ENCODE results near the gene CYB561. TPM values are rescaled to one million over a fixed set of nuclear protein-coding genes. Genes with fewer than 3 reads are reported as not detected.

The CYB561 gene
- total RNA-seq, 4 donors from 2014 or later = 2.2 to 6.5 (median 3.9) TPM

- no peaks in the 10 kb centered on the region for H3K36me3 ChIP-seq
- intact Hi-C loops (cut with DNase I; ENCODE audit: low total_unique reads) (no loop called here), in situ Hi-C loops (cut with MboI; ENCODE audit: low sequenced_read_pairs in 4 of 4) (loop anchor here in 2 of 4 donors (10.0 to 25.0 kb wide), 3 partner anchors 426 to 718 kb away; no protein-coding TSS in a partner anchor)
- H3K27me3 ChIP-seq = no peaks in the 10 kb centered on the region
- H3K4me3 ChIP-seq = no peak overlapping the region
- no peak overlapping the region for H3K27ac ChIP-seq
- no peaks in the 10 kb centered on the region for H3K9me3 ChIP-seq
- H3K4me1 ChIP-seq = no peaks in the 10 kb centered on the region
- ATAC-seq (no peak), DNase-seq (no peak)
- TF ChIP-seq POLR2A (IDR thresholded peaks at IDR 0.05) = no peak
- TF ChIP-seq, protein P1, sequence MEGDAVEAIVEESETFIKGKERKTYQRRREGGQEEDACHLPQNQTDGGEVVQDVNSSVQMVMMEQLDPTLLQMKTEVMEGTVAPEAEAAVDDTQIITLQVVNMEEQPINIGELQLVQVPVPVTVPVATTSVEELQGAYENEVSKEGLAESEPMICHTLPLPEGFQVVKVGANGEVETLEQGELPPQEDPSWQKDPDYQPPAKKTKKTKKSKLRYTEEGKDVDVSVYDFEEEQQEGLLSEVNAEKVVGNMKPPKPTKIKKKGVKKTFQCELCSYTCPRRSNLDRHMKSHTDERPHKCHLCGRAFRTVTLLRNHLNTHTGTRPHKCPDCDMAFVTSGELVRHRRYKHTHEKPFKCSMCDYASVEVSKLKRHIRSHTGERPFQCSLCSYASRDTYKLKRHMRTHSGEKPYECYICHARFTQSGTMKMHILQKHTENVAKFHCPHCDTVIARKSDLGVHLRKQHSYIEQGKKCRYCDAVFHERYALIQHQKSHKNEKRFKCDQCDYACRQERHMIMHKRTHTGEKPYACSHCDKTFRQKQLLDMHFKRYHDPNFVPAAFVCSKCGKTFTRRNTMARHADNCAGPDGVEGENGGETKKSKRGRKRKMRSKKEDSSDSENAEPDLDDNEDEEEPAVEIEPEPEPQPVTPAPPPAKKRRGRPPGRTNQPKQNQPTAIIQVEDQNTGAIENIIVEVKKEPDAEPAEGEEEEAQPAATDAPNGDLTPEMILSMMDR (IDR thresholded peaks at IDR 0.05 in 4 of 5, conservative IDR thresholded peaks at IDR 0.05 in 1 of 5) = no peak
Observed at GRCh38 chr17:63413128-63413527, 33.0 kb downstream of the CYB561 start.

DNA sequence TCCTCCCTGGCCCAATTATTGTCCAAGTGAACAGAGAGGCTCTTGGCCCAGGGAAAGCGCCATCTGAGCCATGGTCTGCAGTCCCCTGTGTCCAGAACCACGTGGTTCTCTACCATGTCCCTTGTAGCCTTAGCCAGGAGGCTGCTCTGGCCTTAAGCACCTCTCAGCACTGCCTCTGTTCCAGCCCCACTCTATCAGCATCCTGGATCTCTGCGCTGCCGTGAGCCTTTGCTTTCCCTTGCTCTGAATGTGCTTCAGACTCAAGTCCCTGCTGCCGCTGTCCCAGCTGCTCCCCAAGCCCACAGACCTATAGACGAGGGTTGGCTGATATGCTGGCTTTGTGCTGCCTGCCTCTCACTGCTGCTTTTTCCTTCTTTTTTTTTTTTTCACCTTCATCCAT, 33.9 kb downstream of the CYB561 start:
- no peak overlapping the region for H3K27ac ChIP-seq
- H3K36me3 ChIP-seq = no peaks in the 10 kb centered on the region
- ATAC-seq (no peak), DNase-seq (no peak)
- H3K4me3 ChIP-seq = no peak overlapping the region
- no peaks in the 10 kb centered on the region for H3K9me3 ChIP-seq
- intact Hi-C loops (cut with DNase I; ENCODE audit: low total_unique reads) = no loop called here
- H3K27me3 ChIP-seq = no peaks in the 10 kb centered on the region
- H3K4me1 ChIP-seq = no peaks in the 10 kb centered on the region
- TF ChIP-seq, protein P1 (IDR thresholded peaks at IDR 0.05 in 4 of 5, conservative IDR thresholded peaks at IDR 0.05 in 1 of 5) = no peak
- TF ChIP-seq POLR2A (IDR thresholded peaks at IDR 0.05) = no peak
- in situ Hi-C loops (cut with MboI; ENCODE audit: low sequenced_read_pairs in 4 of 4) = loop anchor here in 2 of 4 donors (10.0 to 25.0 kb wide), 3 partner anchors 425 to 717 kb away; no protein-coding TSS in a partner anchor

DNA sequence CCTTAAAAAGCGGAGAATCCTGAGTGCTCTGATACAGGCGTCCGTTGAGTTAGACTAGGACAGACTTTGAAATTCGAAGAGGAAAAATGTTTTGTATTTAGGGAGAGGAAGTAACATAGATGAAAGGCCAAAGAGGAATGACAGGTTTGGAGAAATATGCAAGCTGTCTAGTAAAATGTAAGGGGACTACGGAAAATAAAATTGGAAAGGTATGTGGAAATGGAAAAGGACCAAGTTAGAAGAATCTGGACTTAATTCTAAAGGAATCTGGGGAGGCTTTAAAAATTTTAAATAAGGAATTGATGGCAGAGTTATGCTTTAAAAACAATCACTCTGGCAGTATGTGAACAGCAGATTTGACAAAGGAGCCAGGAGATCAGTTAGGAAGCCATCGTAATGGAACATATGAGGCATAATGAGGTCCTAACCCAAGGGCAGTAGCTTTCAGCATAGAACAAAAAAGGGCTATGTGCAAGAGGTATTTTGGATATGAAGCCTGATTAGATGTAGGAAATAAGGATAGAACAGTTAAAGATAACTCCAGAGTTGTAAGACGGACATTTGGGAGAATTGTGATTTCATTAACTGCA, 38.3 kb downstream of the CYB561 start:
- Histone ChIP-seq H3K27ac (no peak overlapping the region), H3K4me3 (no peak overlapping the region), H3K9me3 (no peaks in the 10 kb centered on the region), H3K36me3 (no peaks in the 10 kb centered on the region), H3K4me1 (no peaks in the 10 kb centered on the region), H3K27me3 (no peaks in the 10 kb centered on the region)
- no peak for TF ChIP-seq POLR2A (IDR thresholded peaks at IDR 0.05)
- TF ChIP-seq, protein P1 (IDR thresholded peaks at IDR 0.05 in 4 of 5, conservative IDR thresholded peaks at IDR 0.05 in 1 of 5) = no peak
- DNase-seq (no peak), ATAC-seq (no peak)
- in situ Hi-C loops (cut with MboI; ENCODE audit: low sequenced_read_pairs in 4 of 4) (loop anchor here in 3 of 4 donors (10.0 to 25.0 kb wide), 3 partner anchors 421 to 703 kb away; no protein-coding TSS in a partner anchor), intact Hi-C loops (cut with DNase I; ENCODE audit: low total_unique reads) (loop anchor here (2.0 kb wide), 1 partner anchor 325 kb away; no protein-coding TSS in a partner anchor)

- peak; percentile 48 to 55 for DNase-seq
- in situ Hi-C loops (cut with MboI; ENCODE audit: low sequenced_read_pairs in 4 of 4) (loop anchor here in 3 of 4 donors (10.0 to 25.0 kb wide), 3 partner anchors 420 to 702 kb away; no protein-coding TSS in a partner anchor), intact Hi-C loops (cut with DNase I; ENCODE audit: low total_unique reads) (loop anchor here (1.0 to 2.0 kb wide), 2 partner anchors 324 to 704 kb away; no protein-coding TSS in a partner anchor)
- no peak for TF ChIP-seq POLR2A (IDR thresholded peaks at IDR 0.05)
- TF ChIP-seq, protein P1 (IDR thresholded peaks at IDR 0.05 in 4 of 5, conservative IDR thresholded peaks at IDR 0.05 in 1 of 5) = peak; percentile 55 to 82 (median 65)
- Histone ChIP-seq H3K9me3 (no peaks in the 10 kb centered on the region), H3K27ac (no peak overlapping the region), H3K4me3 (no peak overlapping the region), H3K36me3 (no peaks in the 10 kb centered on the region), H3K4me1 (no peaks in the 10 kb centered on the region), H3K27me3 (no peaks in the 10 kb centered on the region)
- peak; percentile 81 to 87 for ATAC-seq
Observed at GRCh38 chr17:63406689-63407330, 39.3 kb downstream of the CYB561 start.
